Measurements from ENCODE around the gene ERI2.
"Not testable (repeated sequence)": the region's sequence is repeated elsewhere in the genome, so short reads cannot be mapped to it uniquely, and the experiment has no call there.

Gene ERI2

DNA sequence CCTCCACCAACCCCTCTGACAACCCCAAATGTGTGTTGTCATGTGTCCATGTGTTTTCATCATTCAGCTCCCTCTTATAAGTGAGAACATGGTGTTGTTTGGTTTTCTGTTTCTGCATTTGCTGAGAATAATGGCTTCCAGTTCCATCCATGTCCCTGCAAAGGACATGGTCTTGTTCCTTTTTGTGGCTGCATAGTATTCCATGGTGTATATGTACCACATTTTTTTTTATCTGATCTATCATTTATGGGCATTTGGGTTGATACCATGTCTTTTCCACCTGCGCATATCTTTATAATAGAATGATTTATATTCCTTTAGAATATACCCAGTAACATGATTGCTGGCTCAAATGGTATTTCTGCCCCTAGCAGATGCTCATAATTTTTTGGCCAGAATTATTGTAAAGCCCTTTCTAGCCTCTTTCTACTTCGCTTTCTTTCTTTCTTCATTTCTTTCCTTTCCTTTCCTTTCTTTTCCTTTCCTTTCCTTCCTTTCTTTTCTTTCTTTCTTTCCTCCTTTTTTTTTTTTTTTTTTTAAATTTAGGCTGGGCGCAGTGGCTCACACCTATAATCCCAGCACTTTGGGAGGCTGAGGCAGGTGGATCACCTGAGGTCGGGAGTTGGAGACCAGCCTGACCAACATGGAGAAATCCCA is 12.8 kb upstream of the ERI2 start:
- no peak for DNase-seq

DNA sequence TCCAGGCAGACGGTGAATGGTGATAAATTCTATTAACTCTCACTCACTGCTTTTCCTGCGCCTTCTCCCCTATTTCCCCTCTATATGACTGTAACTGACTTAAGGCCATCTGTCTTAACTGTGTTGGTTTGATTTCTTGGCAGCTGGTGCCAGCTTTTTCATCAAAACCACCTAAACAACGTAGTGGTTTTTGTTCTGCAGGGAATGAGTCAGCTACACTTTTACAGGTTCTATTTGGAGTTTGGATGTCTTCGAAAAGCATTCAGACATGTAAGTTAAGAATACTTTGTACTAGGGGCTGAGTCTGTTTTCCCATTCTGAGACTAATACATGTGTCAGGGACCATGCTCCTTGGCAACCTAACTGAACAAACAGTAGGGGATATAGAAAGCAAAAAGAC is 8.5 kb upstream of the ERI2 start:
- no peak for DNase-seq

DNA sequence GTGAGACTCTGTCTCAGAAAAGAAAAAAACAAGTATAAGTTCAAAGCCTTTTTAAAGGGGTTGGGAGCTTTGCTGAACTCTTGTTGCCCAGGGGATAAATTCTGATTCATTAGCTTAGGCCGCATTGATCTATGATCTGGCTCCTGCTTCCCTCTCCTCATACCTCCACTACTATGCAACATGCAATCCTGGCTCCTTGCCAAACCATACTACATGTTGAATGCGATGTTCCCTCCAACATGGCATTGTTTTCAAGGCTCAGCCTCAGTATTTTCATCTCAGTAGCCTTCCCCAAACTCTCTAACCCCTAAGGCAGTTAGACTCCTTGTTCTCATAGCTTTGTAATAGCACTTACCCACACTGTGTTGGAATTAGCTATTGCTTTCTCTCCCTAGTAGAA is 6.2 kb upstream of the ERI2 start:
- DNase-seq = no peak

DNA sequence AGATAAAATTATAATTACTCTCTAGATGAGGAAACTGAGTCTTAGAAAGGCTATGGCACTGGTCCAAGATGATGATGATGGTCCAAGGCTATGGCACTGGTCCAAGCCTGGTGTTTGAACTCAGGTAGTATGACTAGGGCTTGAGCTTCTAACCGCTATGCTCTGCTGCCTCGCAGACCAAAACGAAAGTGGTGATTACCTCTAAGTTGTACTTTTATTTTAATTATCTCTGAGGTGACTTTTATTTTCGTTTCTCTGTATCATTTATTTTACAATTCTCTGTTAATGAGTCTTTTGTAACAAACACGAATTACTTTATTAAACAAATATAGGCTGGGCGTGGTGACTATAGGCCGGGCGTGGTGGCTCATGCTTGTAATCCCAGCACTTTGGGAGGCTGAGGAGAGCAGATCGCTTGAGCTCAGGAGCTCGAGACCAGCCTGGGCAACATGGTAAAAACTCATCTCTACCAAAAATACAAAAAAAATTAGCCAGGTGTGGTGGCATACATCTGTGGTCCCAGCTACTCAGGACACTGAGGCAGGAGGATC is 5.7 kb upstream of the ERI2 start:
- no peak for DNase-seq

DNA sequence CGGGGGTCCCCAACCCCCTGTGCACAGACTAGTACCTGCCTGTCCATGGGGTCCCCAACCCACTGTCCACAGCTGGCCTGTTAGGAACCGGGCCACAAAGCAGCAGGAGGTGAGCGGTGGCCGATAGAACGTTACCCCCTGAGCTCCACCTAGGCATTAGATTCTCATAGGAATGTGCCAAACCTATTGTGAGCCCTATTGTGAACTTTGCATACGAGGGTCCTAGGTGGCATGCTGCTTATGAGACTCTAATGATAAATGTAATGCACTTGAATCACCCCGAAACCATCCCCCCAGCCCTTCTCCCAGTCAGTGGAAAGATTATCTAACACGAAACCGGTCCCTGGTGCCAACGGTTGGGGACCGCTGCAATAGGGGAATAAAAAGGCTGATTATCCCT is 1.6 kb upstream of the ERI2 start:
- no peak for DNase-seq

DNA sequence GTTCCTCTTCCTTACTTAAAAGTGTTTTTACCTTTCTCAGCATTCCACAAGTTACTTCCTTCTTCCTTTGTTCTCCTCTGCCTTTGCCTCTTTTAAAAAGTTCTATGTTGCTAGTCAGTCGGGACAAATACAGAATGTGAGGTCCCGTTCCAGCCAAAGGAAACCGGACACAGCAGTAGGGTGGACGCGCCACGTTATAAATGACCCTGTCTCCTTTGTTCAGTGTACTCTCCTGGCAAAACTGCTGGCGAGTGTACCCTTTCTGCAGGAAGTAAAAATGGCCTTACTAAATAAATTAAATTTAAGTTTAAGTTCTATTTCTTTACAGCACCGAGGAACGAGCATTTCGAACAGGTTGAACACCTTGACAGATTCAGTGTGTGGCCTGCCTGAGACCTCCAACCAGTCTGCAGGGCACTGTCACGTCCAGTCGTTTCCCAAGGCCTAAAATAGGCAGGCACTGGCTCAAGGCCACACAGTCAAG is 546 bp downstream of the ERI2 start:
- DNase-seq = not testable (repeated sequence)

DNA sequence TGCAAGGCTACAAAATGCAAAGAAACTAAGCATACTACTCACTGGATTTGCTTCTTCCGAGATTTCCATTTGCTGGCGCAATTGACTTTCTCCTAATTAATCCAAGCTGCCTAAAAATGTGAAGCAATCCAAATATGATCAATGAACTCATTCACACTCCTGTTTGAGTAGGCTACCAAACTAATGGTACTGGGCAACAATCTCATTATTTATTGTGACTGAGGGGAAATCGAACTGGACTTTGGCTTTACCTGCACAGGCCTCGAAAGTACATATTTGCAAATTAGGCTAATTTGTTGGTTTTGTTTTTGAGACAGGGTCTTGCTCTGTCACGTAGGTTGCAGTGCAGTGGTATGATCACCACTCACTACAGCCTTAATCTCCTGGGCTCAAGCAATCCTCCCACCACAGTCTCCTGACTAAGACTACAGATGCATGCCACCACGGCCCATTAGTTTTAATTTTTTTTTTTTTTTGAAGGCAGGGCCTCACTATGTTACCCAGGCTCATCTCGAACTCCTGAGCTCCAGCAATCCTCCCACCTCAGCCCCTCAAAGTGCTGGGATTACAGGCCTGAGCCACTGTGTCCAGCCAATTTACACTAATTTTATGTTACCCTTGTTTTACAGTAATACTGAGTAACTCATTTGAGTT is 2.6 kb downstream of the ERI2 start:
- no peak for DNase-seq

DNA sequence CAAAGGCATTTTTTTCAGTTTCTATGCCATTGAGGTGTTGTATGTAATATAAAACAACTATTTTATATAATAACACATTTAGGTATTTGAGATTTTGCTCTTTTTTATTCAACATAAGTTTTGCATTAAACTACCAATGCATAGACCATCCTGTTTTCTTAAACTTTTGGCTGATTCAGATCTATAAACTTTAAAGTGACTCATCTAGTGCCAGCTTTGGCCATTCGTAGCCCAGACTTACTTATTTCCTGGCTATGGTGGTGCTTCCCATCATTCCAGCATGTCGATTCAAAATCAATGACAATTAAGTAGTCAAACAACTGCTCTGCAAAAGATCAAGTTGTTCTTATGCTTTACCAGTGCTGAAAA is 3.1 kb downstream of the ERI2 start:
- DNase-seq = no peak

DNA sequence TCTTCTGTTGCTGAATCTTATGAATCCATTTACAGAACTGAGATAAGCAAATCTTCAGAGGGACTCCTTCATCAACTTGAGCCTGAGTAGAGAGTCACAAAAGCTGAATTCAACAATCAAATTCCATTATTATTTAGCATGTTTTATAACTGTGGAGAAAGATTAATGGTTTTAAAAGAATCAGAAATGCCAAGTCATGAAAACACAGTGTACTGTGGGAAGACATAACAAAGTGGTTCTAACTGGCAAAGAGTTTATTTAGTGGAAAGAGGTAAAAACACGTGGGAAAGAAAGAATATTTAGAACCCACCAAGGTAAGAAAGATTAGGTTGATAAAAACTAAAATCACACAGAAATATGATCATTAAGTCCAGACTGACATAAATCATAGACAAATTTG is 5.0 kb downstream of the ERI2 start:
- DNase-seq = no peak

DNA sequence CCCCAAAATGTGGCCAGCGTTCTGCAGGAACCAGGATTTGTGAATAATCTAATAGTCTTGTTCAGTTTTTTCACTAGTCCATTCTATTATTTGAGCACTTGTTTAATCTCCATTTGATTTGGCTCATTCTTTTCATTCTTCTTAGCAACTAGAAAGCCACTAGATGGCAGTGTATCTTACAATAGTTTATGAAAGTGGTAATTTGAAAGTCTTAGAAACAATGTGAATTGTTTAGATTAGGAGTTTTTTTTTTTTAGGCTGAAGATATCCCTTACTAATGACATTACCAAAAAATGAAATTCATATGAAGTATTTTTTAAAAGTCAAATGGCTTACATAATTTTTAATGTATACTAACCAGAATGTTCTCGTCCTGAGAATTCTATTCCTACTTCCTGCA is 6.7 kb downstream of the ERI2 start:
- DNase-seq = no peak

DNA sequence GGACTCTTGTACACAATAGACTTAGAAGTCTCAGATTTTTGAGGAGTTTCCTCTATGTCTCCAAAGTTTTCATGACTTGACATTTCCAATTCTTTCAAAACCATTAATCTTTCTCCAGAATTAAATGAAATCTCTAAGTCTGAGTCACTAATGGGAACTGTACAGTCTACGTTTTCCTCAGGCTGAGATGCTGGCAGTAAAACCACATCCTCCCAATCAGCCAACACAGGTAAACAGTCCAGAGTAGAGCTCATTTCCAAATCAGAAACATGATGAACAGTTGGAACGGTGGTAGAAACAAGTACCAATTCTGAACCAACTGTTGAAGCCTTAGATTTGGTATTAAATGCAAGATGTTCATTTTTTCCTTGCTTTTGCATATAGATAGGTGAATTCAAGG is 7.9 kb downstream of the ERI2 start:
- no peak for DNase-seq

DNA sequence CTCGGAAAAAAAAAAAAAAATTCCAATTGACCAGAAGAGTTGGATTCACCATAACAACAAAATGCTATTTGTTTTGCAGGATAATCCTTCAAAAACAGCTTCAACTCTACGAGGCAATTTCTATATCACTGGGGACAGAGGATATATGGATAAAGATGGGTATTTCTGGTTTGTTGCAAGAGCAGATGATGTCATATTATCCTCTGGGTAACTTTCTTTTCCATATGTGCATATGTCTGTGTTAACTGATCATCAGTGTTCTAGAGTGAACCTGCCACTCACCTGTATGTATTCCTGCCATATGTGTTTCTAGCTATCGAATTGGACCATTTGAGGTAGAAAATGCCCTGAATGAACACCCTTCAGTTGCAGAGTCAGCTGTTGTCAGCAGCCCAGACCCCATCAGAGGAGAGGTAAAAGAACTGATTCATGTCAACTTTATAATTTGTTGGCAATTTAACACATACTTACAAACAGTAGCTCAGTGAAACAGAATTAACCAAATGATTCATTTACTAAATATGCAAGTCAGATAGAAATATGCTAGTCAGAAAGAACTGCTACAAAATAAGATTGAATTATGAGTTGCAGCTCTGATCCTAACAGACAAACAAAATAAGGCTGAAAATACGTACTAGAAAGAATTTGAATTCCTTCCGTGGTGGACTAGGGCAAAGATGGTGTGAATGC is 14.2 kb downstream of the ERI2 start:
- DNase-seq = no peak

DNA sequence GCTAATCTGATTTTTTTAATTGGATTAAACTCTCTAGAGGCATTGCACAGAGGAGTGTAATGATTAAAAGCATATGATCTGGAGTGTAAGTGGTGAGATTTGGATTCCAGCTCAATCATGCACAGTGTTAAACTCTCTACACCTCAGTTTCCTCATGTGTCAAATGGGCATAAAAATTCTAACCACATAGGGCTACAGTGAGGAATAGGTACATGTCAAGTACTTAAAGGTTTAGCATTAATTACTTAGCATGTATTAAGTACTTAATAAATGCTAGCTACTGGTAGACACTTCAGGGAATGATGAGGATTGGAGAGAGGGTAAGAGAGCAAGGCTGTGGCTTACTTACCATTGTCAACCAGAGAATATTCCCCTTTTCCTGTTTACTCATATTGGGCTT is 17.1 kb downstream of the ERI2 start:
- no peak for DNase-seq

DNA sequence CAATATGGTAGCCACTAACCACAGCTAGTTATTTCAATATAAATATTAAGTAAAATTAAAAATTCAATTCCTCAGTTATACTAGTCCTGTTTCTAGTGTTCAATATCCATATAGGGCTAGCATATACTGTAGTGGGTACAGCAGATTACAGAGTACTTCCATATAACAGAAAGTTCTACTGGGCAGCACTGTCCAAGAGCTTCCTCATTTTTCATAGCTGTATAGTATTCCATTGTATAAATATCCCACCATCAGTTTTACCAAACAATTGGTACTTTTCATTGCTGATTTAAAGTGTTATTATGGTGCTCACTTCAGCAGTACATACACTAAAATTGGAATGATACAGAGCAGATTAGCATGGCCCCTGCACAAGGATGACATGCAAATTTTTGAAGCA is 22.1 kb downstream of the ERI2 start:
- no peak for DNase-seq

DNA sequence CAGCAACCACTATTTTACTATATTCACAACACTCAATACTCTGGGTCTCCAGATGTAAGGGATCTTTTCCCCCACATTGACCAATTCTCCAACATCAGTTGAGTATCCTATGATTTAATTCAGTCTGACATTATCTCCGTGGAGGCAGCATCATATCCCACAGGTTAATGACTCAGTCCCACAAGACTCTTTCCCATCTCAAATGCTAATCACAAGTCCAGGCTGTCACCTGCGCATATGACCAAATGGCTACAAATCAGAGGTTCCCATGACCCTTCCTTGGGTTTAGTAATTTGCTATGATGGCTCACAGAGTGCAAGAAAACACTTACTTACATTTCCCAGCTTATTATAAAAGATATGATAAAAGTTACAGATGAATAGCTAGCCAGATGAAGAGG is 23.8 kb downstream of the ERI2 start:
- no peak for DNase-seq

DNA sequence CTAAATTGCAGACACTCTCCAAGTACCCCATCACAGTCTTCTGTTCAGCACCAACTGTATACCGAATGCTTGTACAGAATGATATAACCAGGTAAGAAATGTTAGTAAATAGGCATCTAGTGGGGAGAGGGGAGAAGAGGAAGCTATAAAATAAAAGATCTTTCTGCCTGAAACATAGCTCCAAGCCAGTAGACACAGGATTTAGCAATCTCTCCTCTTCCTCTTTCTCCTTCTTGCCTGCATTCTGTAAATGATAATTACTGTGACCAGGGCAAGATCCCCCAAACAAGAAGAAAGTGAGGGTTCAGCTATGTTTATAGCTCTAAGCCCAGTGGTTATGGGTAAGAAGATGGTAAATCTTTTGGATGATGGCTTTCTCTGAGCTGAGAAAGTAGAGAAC is 24.6 kb downstream of the ERI2 start:
- no peak for DNase-seq

DNA sequence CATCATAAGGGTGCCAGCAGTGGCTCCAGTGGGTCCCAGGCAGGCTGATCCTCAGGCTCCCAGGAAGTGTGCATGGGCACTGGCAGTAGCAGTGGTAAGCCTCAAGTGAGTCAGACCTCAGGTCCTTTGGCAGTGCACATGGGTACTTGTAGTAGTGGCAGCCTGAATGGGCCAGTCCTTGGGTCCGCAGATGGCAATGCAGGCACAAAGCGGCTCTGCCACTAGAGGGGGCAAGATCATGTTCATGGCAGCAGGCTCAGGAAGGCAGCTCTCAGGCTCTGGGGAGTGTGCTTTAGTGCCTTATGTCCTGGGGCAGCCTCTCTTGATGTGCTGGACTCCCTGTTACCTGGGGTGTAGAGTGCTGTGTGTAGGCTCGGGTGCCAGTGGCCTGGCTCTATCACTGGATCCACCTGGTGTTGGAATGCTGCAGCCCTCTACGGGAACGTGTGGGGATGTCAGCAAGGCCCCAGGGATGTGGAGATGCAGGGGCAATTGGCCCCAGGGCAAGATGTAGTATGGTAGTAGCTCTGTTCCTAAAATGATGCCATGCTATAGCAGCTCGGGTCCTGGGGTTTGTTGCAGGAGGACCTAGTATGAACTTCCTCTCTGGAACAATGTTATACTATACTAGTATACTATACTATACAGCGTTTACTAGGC is 31.4 kb downstream of the ERI2 start:
- peak; percentile 2 for DNase-seq

DNA sequence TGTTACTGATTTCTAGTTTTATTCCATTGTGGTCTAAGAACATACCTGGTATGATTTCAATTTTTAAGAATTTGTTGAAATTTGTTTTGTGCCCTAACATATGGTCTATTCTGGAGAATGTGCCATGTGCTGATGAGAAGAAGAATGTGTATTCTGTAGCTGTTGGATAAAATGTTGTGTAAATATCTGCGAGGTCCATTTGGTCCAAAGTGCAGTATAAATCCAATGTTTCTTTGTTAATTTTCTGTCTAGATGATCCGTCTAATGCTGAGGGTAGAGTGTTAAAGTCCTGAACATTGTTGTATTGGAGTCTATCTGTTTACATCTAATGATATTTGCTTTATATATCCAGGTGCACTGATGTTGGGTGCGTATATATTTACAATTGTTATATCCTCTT is 32.6 kb downstream of the ERI2 start:
- no peak for DNase-seq

DNA sequence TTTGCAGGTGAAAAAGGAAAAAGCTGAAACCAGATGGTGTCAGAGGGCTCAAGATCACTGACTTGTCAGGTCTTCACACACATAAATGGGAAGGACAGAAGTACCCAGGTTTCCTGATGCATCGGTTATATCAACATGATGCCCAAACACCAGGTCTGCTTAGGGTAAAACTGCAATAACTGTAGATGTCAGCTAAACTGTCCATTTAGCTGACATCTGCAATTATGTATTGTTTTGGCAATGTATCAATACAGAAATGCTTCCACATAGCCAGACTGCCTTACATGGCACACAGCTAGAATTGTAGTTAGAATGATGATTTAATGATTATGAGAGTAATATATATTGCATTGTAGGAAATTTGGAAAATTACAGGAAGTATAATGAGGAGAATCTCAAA is 37.5 kb downstream of the ERI2 start:
- DNase-seq = no peak

DNA sequence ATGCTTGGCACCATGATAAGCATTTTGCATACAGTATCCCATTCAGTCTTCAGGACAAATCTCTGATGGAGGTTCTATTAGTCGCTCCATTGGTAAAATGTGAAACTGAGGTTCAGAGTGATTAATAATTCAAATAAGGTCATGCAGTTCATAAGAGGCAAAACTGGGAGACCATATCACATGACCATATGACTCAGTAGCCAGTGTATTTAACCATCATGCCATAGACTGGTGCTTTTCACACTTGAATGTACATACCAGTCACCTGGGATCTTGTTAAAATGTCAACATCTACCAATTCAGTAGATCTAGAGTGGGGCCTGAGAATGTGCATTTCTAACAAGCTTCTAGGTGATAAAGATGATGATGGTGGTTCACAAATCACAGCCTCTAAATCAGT is 38.2 kb downstream of the ERI2 start:
- no peak for DNase-seq

DNA sequence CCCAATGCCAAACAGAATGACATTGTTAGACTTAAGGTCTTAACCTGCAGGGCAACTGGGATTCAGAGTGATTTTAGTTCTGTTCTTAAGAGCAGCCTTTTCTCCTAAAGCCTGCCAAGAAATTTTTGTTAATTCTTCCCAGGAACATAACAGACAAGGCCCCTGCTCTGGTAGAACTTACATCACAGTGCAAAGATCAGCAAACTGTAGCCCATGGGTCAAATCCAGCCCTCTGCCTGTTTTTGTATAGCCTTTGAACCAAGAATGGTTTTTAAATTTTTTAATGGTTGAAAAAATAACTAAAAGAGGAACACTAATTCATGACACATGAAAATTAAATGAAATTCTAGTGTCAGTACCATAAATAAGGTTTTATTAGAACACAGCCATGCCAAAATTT is 38.7 kb downstream of the ERI2 start:
- DNase-seq = no peak

DNA sequence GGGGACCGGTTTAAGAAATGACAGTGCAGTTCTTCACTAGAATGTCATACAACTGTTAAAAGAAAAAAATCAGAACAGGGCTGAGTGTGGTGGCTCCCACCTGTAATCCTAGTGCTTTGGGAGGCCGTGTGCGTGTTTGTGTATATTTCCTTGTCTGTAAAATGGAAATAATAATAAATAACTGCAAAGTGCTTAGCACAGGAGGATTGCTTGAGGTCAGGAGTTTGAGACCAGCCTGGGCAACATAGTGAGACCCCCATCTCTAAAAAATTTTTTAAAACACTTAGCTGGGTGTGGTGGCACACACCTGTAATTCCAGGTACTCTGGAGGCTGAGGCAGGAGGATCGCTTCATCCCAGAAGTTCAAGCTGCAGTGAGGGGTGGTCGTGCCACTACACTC is 40.0 kb downstream of the ERI2 start:
- DNase-seq = no peak

DNA sequence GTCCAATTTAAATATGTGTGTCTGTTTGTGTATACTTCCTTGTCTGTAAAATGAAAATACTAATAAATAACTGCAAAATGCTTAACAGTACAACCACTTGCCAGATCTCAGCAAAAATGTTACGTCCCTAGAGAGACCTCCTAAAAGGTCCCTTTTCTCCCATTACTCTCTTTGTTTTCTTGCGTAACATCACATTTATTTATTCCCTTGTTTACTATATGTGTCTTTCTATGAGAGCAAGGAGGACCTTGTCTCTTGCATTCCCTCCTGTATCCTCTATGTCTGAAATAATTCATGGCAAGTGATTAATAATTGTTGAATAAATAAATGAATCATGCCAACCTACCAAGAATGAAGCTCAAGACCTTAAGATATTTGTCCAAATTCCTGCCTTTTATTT is 40.5 kb downstream of the ERI2 start:
- DNase-seq = no peak

DNA sequence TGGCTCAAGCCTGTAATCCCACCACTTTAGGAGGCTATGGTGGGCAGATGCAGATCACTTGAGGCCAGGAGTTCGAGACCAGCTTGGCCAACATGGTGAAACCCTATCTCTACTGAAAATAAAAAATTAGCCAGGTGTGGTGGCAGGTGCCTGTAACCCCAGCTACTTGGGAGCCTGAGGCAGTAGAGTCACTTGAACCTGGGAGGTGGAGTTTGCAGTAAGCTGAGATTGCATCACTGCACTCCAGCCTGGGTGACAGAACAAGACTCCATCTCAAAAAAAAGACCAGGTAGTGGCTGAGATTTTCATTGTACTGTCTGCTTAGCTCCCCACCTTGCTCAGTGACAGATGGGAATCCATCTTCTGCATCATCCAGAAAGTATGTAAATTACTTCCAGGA is 41.8 kb downstream of the ERI2 start:
- not testable (repeated sequence) for DNase-seq

Measured in NCI-H1092 (cell line).